Measurements from ENCODE around the gene E4F1.
"Not testable (repeated sequence)": the region's sequence is repeated elsewhere in the genome, so short reads cannot be mapped to it uniquely, and the experiment has no call there.

E4F1 gene

DNA sequence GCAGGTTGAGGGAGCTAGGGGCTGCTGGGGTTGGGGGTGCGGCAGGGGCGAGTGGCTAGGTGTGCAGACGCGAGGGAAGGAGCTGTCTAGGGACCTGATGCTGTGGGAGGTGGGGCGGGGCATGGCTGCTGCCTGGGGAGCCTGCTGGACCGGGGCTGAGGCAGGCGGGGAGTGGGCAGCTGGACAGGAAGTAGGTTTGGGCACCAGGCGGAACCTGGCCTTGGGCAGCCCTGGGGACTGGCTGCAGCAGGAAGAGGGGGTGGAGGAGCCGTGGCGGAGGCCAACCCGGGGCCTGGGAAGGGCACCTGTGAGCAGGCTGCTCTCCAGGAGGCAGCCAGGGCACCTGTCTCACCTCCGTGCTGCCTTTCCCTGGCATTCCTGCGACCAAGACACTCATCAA, 7.0 kb downstream of the E4F1 start:
- DNase-seq (ENCODE audit: low read depth in 2 of 2): no peak

DNA sequence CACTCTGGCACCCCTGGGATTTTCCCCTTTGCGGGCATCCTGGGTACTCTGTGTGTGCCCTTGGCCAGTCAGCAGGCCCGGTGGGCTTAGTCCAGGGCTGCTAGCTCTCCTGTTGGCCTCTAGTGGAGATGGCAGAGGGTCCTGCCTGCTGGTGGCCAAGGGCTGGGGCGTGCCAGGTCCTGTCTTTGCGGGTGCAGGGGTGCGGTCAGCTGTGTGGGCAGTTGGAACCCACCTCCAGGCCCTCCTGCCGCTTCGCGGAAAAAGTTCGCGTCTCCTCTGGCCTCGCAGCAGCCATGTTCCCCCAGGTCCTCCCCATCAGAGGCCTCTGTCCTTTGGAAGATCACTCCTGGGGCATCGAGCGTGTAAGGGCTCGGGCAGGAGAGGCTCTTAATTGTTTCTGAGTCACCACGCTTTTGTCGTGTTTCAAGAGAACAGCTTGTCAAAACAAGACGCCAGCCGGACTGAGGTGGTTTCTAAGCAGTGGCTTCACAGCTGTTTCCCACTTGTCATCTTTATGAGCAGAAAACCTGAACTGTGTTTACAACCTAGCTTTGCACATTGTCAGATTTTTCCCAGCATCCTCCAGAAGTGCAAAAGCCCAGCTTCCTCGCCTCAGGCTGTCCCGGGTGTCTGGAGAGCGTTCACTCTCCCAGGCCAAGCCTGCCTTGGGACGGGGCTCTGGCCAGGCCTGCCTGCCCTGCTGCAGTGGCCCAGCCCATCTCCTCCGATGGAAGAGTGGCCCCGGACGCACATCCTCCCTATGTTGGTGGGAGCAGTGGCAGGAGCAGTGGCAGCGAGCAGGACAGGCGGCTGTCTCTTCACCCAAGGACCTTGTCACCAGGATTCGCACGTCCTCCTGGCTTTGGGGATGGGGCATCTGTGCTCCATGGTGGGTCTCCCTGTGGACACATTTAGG, 7.9 kb downstream of the E4F1 start:
- DNase-seq (ENCODE audit: low read depth in 2 of 2): no peak

DNA sequence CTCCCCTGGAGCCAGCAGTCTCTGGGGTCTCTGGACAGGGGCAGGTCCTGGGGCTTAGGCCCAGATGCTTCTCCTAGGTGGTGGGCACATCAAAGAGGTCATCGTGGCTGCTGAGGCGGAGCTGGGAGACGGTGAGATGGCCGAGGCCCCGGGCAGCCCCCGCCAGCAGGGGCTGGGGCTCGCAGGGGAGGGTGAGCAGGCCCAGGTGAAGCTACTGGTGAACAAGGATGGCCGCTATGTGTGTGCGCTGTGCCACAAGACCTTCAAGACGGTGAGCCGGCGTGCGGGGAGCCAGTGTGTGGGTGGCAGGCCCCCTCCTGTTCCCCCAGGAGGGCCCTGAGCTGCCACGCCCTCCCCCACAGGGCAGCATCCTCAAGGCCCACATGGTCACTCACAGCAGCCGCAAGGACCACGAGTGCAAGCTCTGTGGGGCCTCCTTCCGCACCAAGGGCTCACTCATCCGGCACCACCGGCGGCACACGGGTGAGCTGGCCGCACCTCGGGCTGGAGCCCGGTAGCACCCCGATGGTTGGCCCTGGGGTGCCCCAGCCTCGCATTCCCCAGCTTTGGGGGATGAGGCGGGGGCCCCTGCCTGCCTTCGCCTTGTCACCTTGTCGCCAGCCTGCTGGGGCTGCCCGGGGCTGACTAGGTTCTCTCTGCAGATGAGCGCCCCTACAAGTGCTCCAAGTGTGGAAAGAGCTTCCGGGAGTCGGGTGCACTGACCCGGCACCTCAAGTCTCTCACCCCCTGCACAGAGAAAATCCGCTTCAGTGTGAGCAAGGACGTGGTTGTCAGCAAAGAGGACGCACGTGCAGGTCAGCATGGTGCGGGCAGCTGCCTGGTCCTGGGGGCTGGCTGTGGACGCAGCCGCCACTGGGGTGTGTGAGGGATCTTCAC, 9.0 kb downstream of the E4F1 start:
- no peak for DNase-seq (ENCODE audit: low read depth in 2 of 2)

DNA sequence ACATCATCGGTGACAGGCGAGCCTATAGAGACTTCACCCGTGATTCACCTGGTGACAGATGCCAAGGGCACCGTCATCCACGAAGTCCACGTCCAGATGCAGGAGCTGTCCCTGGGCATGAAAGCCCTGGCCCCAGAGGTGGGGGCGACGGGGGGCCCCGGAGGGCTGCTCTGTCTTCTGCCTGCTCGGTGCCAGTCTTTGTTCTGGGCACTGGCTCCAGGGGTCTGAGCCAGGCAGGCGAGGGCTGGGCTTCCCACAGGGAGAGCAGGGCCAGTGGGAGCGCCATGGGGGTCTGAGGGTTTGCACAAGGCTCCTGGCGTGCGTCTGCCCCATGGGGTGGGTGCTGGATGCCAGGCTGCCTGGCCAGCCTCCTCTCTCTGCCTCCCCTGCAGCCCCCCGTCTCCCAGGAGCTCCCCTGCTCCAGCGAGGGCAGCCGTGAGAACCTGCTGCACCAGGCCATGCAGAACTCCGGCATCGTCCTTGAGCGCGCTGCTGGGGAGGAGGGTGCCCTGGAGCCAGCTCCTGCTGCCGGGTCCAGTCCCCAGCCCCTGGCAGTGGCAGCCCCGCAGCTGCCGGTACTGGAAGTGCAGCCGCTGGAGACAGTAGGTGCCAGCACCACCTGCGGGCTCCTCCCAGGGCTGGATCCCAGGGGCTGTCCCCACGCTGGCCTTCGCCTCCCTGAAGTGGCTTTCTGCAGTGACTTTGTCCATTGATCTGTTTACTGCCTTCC, 9.8 kb downstream of the E4F1 start:
- DNase-seq (ENCODE audit: low read depth in 2 of 2): no peak

DNA sequence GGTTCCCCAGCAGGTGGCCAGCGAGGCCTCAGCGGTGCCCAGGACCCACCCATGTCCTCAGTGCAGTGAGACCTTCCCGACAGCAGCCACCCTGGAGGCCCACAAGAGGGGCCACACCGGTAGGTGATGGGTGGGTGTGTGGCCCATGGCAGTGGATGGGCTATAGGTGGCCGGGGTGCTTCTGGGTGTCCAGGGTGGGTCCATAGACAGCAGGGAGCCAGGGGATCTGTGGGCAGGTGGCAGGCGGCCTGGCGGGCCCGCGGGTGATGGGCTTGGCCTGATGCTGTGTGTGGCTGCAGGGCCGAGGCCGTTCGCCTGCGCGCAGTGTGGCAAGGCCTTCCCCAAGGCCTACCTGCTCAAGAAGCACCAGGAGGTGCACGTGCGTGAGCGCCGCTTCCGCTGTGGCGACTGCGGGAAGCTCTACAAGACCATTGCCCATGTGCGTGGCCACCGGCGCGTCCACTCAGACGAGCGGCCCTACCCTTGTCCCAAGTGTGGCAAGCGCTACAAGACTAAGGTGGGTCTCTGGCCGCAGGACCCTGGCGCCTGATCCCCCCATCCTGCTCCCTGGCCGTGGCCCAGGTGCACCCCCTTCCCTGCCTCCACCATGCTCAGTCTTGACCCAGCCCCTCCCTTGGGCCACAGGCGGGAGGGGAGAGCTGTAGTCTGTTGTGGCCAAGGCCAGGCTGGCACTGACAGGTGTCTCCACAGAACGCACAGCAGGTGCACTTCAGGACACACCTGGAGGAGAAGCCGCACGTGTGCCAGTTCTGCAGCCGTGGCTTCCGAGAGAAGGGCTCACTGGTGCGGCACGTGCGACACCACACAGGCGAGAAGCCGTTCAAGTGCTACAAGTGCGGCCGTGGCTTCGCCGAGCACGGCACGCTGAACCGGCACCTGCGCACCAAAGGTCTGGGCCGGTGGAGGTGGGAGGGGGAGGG, 10.8 kb downstream of the E4F1 start:
- DNase-seq (ENCODE audit: low read depth in 2 of 2): no peak

DNA sequence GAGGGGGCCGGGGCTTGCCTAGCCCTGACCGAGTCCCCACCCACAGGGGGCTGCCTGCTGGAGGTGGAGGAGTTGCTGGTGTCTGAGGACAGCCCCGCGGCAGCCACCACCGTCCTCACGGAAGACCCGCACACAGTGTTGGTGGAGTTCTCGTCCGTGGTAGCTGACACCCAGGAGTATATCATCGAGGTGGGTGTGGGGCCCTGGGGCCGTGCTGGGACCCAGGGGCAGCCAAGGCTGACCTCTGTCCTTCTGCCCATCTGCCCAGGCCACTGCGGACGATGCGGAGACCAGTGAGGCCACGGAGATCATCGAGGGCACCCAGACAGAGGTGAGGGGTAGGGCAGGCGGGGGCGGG, 11.4 kb downstream of the E4F1 start:
- no peak for DNase-seq (ENCODE audit: low read depth in 2 of 2)

DNA sequence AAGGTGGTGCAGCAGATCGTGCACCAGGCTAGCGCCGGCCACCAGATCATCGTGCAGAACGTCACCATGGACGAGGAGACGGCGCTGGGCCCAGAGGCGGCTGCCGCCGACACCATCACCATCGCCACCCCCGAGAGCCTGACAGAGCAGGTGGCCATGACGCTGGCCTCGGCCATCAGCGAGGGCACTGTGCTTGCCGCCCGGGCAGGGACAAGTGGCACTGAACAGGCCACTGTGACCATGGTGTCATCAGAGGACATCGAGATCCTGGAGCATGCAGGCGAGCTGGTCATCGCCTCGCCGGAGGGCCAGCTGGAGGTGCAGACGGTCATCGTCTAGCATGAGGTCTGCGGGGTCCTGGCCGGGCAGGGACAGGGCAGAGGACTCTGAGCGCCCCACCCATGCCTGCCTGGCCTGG, 11.9 kb downstream of the E4F1 start:
- DNase-seq (ENCODE audit: low read depth in 2 of 2): no peak

DNA sequence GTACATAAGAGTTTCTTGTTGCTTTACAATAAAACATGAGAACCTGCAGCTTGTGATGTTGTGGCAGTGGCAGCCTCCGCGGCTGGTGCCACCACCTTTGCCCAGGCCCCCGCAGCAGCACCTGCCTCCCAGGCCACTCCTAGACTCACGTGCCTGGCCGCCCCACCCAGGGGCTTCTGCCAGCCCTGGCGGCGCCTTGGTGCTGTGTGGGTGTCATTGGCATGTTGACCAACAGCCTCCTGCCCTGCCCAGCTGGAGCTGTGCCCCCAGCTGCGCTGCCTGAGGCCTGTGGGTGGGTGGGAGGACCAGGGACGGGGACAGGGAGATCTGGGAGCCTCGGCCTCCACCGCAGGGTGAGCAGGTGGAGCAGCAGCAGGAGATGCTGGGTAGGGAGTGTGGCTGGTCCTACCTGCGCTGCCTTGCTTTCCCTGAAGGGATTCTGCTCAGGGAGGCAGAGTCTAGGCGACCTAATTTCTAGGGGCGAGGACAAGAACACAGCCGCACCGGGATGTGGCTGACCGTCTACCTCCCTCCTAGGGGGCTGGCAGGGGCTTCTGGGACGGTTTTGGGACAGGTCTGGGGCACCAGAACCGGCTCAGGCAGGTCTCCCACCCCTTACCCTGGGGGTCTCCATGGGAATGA, 12.4 kb downstream of the E4F1 start:
- DNase-seq (ENCODE audit: low read depth in 2 of 2): no peak

DNA sequence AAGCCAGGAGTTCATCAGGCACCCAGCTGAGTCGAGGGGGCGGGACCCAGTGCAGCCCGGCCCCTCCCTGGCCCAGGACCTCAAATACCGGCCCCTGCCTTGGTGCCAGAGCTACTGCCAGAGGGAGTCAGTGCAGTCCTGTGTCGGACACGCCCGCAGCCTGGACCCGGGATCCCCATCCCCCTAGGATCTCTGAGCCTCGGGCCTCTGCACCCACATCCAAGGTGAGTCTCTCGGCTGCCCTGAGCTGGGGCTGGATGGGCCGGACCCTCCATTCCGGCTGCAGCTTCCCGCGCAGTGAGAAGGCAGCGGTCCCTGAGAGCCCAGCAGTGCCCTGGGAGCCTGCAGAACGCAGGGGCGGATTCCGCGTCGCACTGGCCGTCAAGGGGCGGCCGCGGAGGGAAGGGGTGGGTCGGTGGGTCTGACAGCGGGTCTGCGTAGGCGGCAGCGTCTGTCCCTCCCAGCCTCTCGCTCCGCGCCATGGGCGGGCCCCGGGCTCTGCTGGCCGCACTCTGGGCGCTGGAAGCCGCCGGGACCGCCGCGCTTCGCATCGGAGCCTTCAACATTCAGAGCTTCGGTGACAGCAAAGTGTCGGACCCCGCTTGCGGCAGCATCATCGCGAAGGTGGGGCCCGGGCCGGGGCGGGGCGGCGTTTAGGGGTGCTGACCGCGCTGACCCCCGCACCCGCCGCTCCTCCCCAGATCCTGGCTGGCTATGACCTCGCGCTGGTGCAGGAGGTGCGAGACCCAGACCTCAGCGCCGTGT, 13.1 kb downstream of the E4F1 start, which contains the start of gene DNASE1L2:
Gene DNASE1L2, plus strand, starts transcription at position 108 of the 765 bp plus-strand sequence. Its CDS starts 373 bp downstream, at position 481.
- no peak for DNase-seq (ENCODE audit: low read depth in 2 of 2)

DNA sequence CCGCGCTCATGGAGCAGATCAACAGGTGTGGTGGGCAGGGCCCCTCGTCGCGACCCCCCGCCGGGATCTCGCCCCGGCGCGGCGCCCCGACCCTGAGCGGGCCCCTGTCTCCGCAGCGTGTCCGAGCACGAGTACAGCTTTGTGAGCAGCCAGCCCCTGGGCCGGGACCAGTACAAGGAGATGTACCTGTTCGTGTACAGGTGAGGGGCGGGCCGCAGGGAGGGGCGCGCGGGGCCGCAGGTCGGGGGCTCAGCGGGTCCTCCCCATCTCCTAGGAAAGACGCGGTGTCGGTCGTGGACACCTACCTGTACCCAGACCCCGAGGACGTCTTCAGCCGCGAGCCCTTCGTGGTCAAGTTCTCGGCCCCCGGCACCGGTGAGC, 13.7 kb downstream of the E4F1 start:
- no peak for DNase-seq (ENCODE audit: low read depth in 2 of 2)

DNA sequence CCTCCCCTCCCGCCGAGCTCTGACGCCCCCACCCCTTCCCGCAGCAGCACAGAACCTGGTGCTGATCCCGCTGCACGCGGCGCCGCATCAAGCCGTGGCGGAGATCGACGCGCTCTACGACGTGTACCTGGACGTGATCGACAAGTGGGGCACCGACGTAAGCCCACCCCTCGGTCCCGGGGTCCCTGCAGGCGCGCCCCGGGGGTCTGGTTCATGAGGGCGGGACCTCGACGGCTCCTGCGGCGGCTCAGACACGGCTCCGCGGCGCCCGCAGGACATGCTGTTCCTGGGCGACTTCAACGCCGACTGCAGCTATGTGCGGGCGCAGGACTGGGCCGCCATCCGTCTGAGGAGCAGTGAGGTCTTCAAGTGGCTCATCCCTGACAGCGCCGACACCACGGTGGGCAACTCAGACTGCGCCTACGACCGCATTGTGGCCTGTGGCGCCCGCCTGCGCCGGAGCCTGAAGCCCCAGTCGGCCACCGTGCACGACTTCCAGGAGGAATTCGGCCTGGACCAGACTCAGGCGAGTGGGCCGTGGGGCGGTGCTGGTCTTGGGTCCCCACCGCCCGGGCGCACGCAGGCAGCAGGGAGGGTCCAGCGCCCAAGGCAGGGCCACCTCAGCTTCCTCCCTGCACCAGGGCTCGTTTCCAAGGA, 14.2 kb downstream of the E4F1 start:
- DNase-seq (ENCODE audit: low read depth in 2 of 2): no peak

DNA sequence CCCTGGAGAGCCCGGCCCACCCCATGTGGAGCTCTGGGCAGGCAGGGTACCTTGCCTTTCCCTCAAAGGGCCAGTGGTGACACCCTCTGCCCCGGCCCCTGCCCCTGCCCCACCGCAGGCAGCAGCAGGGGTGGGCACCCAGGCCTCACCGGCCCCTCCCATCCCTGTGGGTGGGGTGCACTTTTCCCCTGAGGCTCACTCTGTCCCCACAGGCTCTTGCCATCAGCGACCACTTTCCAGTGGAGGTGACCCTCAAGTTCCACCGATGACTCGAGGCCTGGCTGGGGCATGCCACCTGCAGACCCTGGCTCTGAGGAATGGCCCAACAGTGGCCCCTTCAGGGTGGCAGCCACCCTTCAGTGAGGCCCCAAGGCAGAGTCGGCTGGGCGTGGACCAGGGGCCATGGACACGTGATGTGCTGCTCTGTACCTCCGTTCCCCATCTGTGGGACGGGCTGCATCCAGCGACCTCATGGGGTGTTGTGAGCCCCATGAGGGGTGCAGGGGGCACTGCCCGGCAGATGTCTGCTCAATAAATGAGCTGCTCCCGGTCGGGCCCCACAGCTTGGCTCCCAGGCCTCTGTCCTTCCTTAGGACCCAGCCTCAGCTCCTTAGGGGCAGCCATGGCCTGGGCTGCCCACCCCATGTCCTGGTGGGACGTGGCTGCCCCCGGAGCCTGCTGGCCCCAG, 14.9 kb downstream of the E4F1 start:
- DNase-seq (ENCODE audit: low read depth in 2 of 2): no peak

DNA sequence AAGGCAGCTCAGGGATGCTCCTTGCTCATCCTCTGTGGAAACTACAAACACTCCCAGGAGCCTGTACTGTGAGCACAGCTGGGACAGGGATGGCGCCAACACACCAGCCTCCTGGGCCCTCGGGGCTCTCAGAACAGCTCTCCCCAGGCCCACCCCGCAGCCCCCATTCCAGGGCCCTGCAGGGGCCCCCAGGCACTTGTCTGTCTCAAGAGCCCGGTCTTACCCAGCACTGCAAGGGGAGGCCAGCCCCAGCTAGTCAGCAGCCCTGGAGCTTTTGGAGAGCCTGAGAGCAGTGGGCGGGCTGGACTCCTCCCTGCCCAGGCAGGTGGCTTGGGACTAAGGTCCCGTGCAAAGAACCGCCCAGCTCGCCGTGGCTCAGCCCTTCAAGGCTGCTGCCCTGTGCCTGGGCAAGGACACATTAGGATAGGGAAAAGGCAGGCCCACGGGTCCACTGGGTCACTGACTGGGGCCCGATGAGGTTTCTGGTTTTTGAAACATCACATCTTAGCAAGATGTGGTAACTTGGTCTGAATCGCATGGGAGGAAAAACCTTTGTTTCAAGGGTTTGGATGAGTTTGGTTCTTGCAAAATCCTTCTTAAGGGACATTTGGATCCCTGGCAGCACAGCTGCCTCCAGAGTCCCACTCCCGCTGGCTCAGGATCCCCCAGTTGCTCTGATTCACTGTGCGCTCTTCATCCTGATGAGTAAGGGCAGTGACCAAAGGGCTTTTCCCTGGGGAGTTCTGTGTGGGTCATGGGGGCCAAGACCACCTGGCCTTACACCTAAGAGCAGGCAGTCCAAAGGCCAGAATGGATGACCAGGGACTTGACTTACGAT, 15.7 kb downstream of the E4F1 start:
- no peak for DNase-seq (ENCODE audit: low read depth in 2 of 2)

DNA sequence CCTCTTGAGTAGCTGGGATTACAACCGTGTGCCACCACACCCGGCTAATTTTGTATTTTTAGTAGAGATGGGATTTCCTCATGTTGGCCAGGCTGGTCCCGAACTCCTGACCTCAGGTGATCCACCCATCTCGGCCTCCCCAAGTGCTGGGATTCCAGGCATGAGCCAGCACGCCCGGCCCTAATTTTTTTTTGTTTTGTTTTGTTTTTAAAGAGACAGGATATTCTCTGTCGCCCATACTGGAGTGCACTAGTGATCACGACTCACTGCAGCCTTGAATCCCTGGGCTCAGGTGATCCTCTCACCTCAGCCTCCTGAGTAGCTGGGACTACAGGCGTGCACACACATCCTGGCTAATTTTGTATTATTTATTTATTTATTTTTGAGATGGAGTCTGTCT, 16.9 kb downstream of the E4F1 start:
- DNase-seq (ENCODE audit: low read depth in 2 of 2): not testable (repeated sequence)

DNA sequence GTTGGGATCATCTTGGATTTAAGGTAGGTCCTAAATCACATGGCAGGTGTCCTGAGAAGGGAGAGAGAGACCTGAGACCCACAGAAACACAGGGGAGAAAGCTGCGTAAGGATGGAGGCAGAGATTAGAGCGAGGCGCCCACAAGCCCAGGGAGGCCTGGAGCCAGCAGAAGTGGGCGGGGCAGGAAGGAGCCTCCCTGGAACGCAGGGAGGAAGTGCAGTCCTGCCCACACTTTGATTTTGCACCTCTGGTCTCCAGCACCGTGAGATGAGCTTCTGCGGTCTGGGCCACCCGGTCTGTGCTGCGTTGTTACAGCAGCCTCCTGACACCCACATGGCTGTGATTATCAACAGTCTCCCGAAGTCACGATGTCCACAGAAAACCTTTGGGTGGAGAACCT, 19.2 kb downstream of the E4F1 start:
- no peak for DNase-seq (ENCODE audit: low read depth in 2 of 2)

DNA sequence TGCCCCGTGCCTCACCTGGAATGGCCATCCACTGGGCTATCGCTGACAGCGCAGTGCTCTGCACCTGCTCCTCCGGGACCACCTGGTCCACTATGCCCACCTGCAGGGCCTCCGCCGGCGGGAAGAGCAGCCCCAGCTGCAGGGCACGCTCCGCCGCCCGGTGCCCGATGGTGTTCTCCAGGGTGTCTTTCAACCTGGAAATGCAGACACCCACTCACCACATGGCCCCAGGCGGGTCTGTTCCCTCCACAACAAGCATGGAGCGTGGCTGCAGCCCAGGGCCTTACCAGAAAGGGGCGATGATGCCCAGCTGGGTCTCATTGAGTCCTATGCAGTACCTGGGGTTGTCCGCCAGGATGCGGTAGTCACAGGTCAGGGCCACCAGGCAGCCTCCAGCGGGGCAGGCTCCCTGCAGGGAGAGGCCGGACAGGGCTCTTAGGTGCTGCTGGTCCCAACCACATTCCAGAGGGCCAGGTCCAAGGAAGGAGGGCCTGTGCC, 19.7 kb downstream of the E4F1 start:
- DNase-seq (ENCODE audit: low read depth in 2 of 2): no peak

DNA sequence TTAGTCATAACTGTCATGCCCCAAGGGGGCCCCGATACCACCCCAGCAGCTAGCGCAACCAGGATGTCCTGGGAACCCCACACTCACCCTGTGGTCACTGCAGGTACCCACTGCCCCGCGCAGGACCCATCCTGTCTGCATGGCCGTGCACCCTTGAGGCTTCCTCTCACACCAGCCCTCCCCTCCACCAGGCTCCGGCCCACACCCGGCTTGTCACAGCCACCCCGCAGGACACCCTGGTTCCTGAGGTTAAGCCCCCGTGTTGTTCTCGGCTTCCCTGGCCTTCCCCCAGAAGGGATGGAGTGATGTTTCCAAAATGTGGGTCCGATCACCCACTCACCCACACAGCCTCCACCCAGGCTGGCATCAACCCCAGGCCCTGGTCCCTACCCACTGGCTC, 20.4 kb downstream of the E4F1 start:
- no peak for DNase-seq (ENCODE audit: low read depth in 2 of 2)
